D341Med (cell line): Measurements from ENCODE around the gene RAPGEF4.
"Not testable (repeated sequence)": the region's sequence is repeated elsewhere in the genome, so short reads cannot be mapped to it uniquely, and the experiment has no call there.

ENCODE experiments used
- DNase-seq: peaks from one replicate; pipeline ENCODE4 v3.0.0; 2012; ENCODE audit warnings: low spot score

Gene RAPGEF4

GRCh38 chr2:172726172-172726735, 9.4 kb upstream of the RAPGEF4 start:
- DNase-seq: no peak

- no peak for DNase-seq
These were observed 5.2 kb upstream of the RAPGEF4 start for GRCh38 chr2:172730411-172730810.

GRCh38 chr2:172734711-172735581, 699 bp upstream of the RAPGEF4 start:
- DNase-seq: peak; percentile 30

- no peak for DNase-seq
These were observed 954 bp downstream of the RAPGEF4 start for GRCh38 chr2:172736424-172737174.

- no peak for DNase-seq
These were observed 4.1 kb downstream of the RAPGEF4 start for GRCh38 chr2:172739661-172740266.

GRCh38 chr2:172740856-172741255, 5.2 kb downstream of the RAPGEF4 start:
- DNase-seq: no peak

GRCh38 chr2:172742931-172743540, 7.4 kb downstream of the RAPGEF4 start:
- no peak for DNase-seq

- DNase-seq: no peak
These were observed 8.3 kb downstream of the RAPGEF4 start for GRCh38 chr2:172743898-172744297.

- no peak for DNase-seq
These were observed 10.0 kb downstream of the RAPGEF4 start for GRCh38 chr2:172745636-172746035.

GRCh38 chr2:172748543-172748942, 12.9 kb downstream of the RAPGEF4 start:
- DNase-seq: not testable (repeated sequence)

GRCh38 chr2:172749388-172749787, 13.7 kb downstream of the RAPGEF4 start:
- DNase-seq: no peak

GRCh38 chr2:172751564-172751963, 15.9 kb downstream of the RAPGEF4 start:
- DNase-seq: no peak

GRCh38 chr2:172753610-172754009, 18.0 kb downstream of the RAPGEF4 start:
- DNase-seq: no peak

GRCh38 chr2:172759441-172759840, 23.8 kb downstream of the RAPGEF4 start:
- no peak for DNase-seq

GRCh38 chr2:172761306-172761705, 25.7 kb downstream of the RAPGEF4 start:
- DNase-seq: no peak

- DNase-seq: no peak
These were observed 26.9 kb downstream of the RAPGEF4 start for GRCh38 chr2:172762574-172762973.

- DNase-seq: no peak
These were observed 27.4 kb downstream of the RAPGEF4 start for GRCh38 chr2:172763079-172763478.

- no peak for DNase-seq
These were observed 30.0 kb downstream of the RAPGEF4 start for GRCh38 chr2:172765662-172766061.

GRCh38 chr2:172768401-172768800, 32.8 kb downstream of the RAPGEF4 start:
- DNase-seq: no peak

- no peak for DNase-seq
These were observed 34.2 kb downstream of the RAPGEF4 start for GRCh38 chr2:172769879-172770278.

- DNase-seq: no peak
These were observed 35.2 kb downstream of the RAPGEF4 start for GRCh38 chr2:172770887-172771286.

- DNase-seq: no peak
These were observed 37.0 kb downstream of the RAPGEF4 start for GRCh38 chr2:172772633-172773032.
